ENCODE measurements around the gene ABI3BP. TPM values are rescaled to one million over a fixed set of nuclear protein-coding genes. Genes with fewer than 3 reads are reported as not detected.

Gene ABI3BP
- total RNA-seq, 1 donor from 2014 or later: 91.1 TPM

DNA sequence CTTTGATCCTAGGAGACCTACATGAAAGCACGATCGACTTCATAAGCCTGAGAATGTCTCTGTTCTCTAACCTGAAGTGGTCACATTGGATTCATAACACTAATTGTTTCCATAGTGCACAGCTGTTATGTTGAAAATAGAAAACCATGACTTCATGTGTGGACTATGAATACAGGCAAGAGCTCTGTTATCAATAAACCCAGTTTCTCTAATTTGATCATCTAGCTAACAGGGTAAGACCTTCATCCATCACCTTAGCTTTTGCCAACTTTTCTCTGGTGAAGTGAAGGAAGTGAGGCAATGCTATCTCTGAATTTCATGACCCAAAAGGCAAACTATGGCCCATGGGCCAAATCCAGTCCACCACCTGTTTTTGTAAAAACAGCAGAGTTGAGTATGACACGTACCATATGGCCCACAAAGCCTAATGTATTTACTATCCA, 27.2 kb downstream of the ABI3BP start:
- no peak for TF ChIP-seq POLR2AphosphoS5 (IDR thresholded peaks at IDR 0.05; ENCODE audit: insufficient read depth in 1 of 2, low read depth in 1 of 2)
- TF ChIP-seq POLR2A (IDR thresholded peaks at IDR 0.05): no peak
- TF ChIP-seq, protein P1, sequence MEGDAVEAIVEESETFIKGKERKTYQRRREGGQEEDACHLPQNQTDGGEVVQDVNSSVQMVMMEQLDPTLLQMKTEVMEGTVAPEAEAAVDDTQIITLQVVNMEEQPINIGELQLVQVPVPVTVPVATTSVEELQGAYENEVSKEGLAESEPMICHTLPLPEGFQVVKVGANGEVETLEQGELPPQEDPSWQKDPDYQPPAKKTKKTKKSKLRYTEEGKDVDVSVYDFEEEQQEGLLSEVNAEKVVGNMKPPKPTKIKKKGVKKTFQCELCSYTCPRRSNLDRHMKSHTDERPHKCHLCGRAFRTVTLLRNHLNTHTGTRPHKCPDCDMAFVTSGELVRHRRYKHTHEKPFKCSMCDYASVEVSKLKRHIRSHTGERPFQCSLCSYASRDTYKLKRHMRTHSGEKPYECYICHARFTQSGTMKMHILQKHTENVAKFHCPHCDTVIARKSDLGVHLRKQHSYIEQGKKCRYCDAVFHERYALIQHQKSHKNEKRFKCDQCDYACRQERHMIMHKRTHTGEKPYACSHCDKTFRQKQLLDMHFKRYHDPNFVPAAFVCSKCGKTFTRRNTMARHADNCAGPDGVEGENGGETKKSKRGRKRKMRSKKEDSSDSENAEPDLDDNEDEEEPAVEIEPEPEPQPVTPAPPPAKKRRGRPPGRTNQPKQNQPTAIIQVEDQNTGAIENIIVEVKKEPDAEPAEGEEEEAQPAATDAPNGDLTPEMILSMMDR (IDR thresholded peaks at IDR 0.05): no peak
- Histone ChIP-seq H3K36me3 (no peaks in the 10 kb centered on the region), H3K4me1 (peaks cover 6% of the 10 kb centered on the region), H3K4me3 (no peak overlapping the region), H3K27me3 (no peaks in the 10 kb centered on the region), H3K27ac (no peak overlapping the region), H3K9me3 (no peaks in the 10 kb centered on the region)
- intact Hi-C loops (cut with DNase I): no loop called here
- no peak for DNase-seq (ENCODE audit: extremely low spot score in 2 of 2)

DNA sequence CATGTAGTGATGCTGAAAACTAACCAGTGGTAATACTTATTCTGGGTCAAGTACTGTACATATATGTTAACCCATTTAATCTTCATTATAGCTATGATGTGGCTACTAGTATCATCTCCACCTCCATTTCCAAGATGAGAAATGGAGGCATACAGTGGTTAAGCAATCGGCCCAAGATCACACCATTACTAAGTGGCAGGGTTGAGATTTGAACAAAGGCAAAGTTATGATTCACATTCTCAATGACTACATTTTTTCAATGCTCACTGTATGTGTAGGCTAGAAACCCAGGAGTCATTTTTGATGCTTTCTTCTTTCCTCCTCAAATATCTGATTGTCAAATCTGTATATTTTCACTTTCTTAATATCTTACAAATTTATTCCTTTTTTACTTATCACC, 30.2 kb downstream of the ABI3BP start:
- no peaks in the 10 kb centered on the region for H3K27me3 ChIP-seq
- H3K4me1 ChIP-seq: peaks cover 6% of the 10 kb centered on the region
- no peaks in the 10 kb centered on the region for H3K36me3 ChIP-seq
- no peak for TF ChIP-seq POLR2A (IDR thresholded peaks at IDR 0.05)
- no peak for TF ChIP-seq POLR2AphosphoS5 (IDR thresholded peaks at IDR 0.05; ENCODE audit: insufficient read depth in 1 of 2, low read depth in 1 of 2)
- intact Hi-C loops (cut with DNase I): no loop called here
- H3K4me3 ChIP-seq: no peak overlapping the region
- peaks cover 3% of the 10 kb centered on the region for H3K9me3 ChIP-seq
- no peak for DNase-seq (ENCODE audit: extremely low spot score in 2 of 2)
- no peak overlapping the region for H3K27ac ChIP-seq

DNA sequence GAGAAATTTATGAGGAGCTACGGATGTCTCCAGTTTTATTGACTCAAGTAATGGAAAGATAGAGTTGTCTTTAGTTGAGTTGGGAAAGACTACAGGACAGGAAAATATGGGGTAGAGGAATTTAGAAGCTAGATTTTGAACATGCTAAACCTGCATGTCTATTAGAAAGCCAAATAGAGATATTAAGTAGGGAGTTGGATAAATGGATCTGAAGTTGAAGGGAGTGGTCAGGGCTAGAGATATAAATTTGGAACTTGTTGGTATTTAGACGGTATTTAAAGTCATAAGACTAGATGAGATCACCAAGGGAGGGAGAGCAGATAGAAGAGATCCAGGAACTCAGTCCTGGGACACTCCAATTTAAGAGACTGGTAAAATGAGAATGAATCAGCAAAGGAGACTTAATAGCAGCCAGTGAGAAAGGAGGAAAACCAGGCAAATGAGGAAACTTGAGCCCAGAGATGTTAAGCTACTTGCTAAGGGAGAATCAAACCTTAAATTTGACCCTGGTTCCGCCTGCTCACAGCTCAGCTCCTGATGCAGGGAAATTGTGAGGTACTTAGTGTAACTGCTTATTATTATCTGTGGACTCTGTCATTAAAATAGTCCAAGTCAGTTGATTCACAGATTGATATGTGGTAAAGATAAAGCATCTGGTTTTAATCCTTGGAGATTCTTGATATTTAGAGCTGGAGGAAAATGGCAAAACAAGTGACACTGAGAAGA, 35.8 kb downstream of the ABI3BP start:
- Histone ChIP-seq H3K27me3 (no peaks in the 10 kb centered on the region), H3K27ac (peak overlapping the region; percentile 75), H3K9me3 (peaks cover 3% of the 10 kb centered on the region), H3K4me3 (no peak overlapping the region), H3K36me3 (no peaks in the 10 kb centered on the region), H3K4me1 (peaks cover 29% of the 10 kb centered on the region)
- no peak for DNase-seq (ENCODE audit: extremely low spot score in 2 of 2)
- TF ChIP-seq POLR2AphosphoS5 (IDR thresholded peaks at IDR 0.05; ENCODE audit: insufficient read depth in 1 of 2, low read depth in 1 of 2): peak in 1 of 2 donors; percentile 56
- no peak for TF ChIP-seq POLR2A (IDR thresholded peaks at IDR 0.05)
- intact Hi-C loops (cut with DNase I): no loop called here

DNA sequence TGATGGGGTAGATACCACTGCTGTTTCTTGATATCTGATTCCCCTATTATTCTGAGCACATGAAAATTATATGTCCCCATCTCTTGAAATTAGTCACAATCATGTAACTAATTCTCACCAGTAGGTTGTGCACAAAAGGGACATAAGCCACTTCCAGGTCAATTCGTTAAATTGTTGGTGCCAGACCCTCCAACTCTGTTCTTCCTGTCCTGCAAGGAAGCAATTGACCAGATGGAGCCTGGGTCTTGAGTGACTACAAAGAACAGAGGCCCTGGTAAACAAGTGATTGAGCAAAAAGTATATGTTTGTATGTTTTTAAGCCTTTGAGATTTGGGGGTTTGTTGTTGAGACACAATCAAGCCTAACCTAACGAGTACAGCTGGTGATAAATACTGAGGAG, 36.9 kb downstream of the ABI3BP start:
- Histone ChIP-seq H3K9me3 (peaks cover 3% of the 10 kb centered on the region), H3K27ac (peak overlapping the region; percentile 75), H3K4me3 (no peak overlapping the region), H3K4me1 (peaks cover 29% of the 10 kb centered on the region), H3K36me3 (no peaks in the 10 kb centered on the region), H3K27me3 (no peaks in the 10 kb centered on the region)
- intact Hi-C loops (cut with DNase I): no loop called here
- DNase-seq (ENCODE audit: extremely low spot score in 2 of 2): no peak
- TF ChIP-seq POLR2A (IDR thresholded peaks at IDR 0.05): no peak
- TF ChIP-seq POLR2AphosphoS5 (IDR thresholded peaks at IDR 0.05; ENCODE audit: insufficient read depth in 1 of 2, low read depth in 1 of 2): no peak
- TF ChIP-seq, protein P1 (IDR thresholded peaks at IDR 0.05): no peak

DNA sequence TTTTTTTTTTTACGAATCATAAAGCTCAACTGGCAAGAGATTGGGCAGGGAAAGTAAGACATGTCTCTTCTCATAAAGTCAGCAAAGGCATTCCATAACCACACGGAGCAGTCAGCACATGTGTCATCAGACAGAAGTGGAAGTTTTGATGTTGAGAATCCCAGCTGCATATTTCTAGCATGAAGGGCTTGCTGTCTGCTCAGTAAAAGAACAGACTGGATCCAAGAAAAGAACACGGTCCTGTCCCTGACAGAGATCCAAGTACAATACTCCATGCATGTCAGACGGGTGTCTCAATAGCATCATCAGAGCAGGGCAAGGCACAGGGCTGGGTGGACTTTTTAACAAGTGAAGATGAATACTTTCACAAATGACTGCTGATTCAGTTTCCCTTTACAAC, 38.2 kb downstream of the ABI3BP start:
- TF ChIP-seq, protein P1 (IDR thresholded peaks at IDR 0.05): no peak
- TF ChIP-seq POLR2A (IDR thresholded peaks at IDR 0.05): no peak
- TF ChIP-seq POLR2AphosphoS5 (IDR thresholded peaks at IDR 0.05; ENCODE audit: insufficient read depth in 1 of 2, low read depth in 1 of 2): no peak
- Histone ChIP-seq H3K4me1 (peaks cover 29% of the 10 kb centered on the region), H3K27me3 (no peaks in the 10 kb centered on the region), H3K27ac (peak overlapping the region; percentile 75), H3K36me3 (no peaks in the 10 kb centered on the region), H3K9me3 (no peaks in the 10 kb centered on the region), H3K4me3 (no peak overlapping the region)
- DNase-seq (ENCODE audit: extremely low spot score in 2 of 2): peak in 1 of 2 donors; percentile 96
- intact Hi-C loops (cut with DNase I): no loop called here

All from vagina (tissue), 2 donors.